Ascending aorta (tissue), 2 donors: ENCODE results near the gene ANKRD33B. TPM values are rescaled to one million over a fixed set of nuclear protein-coding genes. Genes with fewer than 3 reads are reported as not detected.

ENCODE experiments used
- DNase-seq, 2 donors: peaks; one replicate each; pipeline ENCODE4 v3.0.0-alpha.2; 2019; ENCODE audit warnings: low spot score in 2 of 2
- H3K27ac ChIP-seq, 2 donors: fragments of 200-600 bp; sonication (generic); one replicate each; pipeline ENCODE4 v1.5.1; 2016 to 2017; ENCODE audit warnings: mild to moderate bottlenecking in 1 of 2
- H3K27me3 ChIP-seq: fragments of 200-600 bp; sonication (generic); one replicate; pipeline ENCODE4 v1.5.1; 2017
- H3K36me3 ChIP-seq, 2 donors: fragments of 200-600 bp; sonication (generic); one replicate each; pipeline ENCODE4 v1.5.1; 2016
- H3K4me1 ChIP-seq, 2 donors: fragments of 200-600 bp; sonication (generic); one replicate each; pipeline ENCODE4 v1.5.1; 2016 to 2017; ENCODE audit warnings: mild to moderate bottlenecking in 1 of 2
- H3K4me3 ChIP-seq, 2 donors: fragments of 200-600 bp; sonication (generic); one replicate each; pipeline ENCODE4 v1.5.1; 2016 to 2017; ENCODE audit warnings: mild to moderate bottlenecking in 1 of 2
- H3K9me3 ChIP-seq, 2 donors: fragments of 200-600 bp; sonication (generic); one replicate each; pipeline ENCODE4 v1.5.1; 2016
- intact Hi-C: fragments of 100-400 bp; cut with DNase I; formaldehyde crosslinking; loops from one replicate; pipeline ENCODE4 v1.15.1; 2023
- total RNA-seq: library from RNA; depleted of rRNA; stranded (reverse); fragments of >200 nt; gene quantifications from one replicate; pipeline ENCODE4 v1.1.0, GENCODE V29; 2016
- TF ChIP-seq, protein P1 (sequence below), 3 experiments: fragments of 200-600 bp in 2 of 3; fragments of 450-650 bp in 1 of 3; sonication (generic) in 2 of 3; IDR thresholded peaks; one replicate each; pipeline ENCODE4 v1.5.1; 2016 to 2019; ENCODE audit warnings: antibody characterized with exemption in 3 of 3, mild to moderate bottlenecking in 1 of 3, moderate library complexity in 1 of 3

ANKRD33B gene
- total RNA-seq, 1 donor from 2014 or later, result 7.2 TPM

DNA sequence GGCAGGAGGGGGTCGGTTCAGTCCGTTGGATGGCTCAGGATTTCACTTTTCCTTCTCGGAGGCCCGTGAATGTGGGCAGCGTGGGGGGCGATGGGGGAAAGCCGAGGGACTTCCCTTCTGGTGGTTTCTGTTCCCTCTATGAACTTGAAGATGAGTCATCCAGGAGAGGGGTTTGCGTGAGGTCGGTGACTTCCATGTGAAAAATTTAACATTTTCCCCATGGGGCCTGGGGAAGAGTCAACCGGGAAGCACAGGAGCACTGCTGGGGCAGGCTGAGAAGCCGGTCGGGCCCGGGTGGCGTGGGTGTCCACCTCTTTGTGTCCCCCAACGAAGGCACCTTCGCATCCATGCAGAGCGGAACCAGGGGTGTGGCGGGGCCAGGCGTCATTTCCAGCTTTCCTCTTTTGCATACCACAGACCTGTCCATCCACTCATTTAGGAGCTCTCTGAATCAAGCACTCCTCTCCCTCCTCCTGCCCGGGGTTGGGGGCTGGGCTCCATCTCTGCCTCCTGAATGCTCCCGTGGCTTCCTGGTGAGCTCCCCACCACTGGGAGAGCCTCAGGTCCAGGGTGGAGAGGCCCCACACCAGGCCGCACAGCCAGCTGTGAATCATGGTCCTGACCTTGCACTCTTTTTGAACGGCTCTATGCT is 68.4 kb downstream of the ANKRD33B start:
- H3K36me3 ChIP-seq, result no peaks in the 10 kb centered on the region
- TF ChIP-seq, protein P1, sequence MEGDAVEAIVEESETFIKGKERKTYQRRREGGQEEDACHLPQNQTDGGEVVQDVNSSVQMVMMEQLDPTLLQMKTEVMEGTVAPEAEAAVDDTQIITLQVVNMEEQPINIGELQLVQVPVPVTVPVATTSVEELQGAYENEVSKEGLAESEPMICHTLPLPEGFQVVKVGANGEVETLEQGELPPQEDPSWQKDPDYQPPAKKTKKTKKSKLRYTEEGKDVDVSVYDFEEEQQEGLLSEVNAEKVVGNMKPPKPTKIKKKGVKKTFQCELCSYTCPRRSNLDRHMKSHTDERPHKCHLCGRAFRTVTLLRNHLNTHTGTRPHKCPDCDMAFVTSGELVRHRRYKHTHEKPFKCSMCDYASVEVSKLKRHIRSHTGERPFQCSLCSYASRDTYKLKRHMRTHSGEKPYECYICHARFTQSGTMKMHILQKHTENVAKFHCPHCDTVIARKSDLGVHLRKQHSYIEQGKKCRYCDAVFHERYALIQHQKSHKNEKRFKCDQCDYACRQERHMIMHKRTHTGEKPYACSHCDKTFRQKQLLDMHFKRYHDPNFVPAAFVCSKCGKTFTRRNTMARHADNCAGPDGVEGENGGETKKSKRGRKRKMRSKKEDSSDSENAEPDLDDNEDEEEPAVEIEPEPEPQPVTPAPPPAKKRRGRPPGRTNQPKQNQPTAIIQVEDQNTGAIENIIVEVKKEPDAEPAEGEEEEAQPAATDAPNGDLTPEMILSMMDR (IDR thresholded peaks at IDR 0.05), result no peak
- no peaks in the 10 kb centered on the region for H3K27me3 ChIP-seq
- H3K27ac ChIP-seq, result no peak overlapping the region
- H3K4me3 ChIP-seq, result no peak overlapping the region
- H3K4me1 ChIP-seq, result peaks cover 0 to 4% of the 10 kb centered on the region in 2 donors
- H3K9me3 ChIP-seq, result no peaks in the 10 kb centered on the region
- DNase-seq, result no peak
- intact Hi-C loops, result no loop called here

DNA sequence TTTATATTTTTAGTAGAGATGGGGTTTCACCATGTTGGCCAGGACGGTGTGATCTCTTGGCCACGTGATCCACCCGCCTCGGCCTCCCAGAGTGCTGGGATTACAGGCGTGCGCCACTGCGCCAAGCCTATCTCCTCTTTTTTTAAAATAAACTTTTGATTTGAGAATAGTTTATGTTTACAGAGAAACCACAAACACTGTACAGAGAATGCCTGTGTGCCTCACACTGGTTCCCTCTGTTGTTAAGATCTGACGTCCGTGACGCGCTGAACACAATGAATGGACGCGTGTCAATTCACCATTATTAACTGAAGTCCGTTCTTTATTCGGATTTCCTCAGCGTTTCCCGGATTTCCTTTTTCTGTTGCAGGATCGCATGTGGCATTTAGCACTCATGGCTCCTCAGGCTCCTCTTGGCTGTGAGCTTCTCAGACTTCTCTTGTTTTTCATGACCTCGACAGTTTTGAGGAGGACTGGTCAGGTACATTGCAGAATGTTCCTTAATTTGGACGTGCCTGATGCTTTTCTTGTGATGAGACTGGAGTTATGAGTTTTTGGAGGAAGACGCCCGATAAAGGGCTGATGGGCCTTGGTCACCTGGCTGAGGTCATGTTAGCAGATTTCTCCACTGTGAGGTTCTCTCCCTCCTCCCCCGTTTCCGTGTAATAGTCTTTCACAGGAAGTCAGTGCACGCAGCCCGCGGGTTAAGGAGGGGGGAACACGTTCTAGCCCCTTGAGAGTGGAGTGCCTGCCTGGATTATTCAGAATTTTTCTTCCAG is 69.6 kb downstream of the ANKRD33B start:
- TF ChIP-seq, protein P1 (IDR thresholded peaks at IDR 0.05), result no peak

DNA sequence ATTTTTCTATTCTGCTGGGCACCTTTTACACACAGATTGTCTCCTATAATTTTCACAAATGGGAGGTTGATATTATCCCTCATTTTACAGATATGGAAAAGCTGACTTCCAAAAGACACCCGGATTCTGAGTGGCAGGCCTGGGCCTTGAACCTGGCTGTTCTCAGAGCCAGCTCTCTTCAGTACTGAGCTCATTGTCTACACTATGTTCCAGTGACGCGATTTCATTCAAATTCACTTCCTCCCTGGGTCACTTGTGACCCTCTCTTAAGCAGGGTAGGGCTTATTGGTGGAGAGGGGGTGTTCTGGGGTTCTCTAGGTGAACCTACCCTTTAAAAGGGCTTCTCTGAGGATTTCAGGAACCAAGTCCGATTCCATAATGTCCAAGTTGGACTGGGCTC is 70.2 kb downstream of the ANKRD33B start:
- no peak overlapping the region for H3K27ac ChIP-seq
- no peaks in the 10 kb centered on the region for H3K27me3 ChIP-seq
- intact Hi-C loops, result no loop called here

More for the DNA sequence above, 69.6 kb downstream of the ANKRD33B start:
- Histone ChIP-seq H3K4me1 (no peaks in the 10 kb centered on the region), H3K4me3 (no peak overlapping the region), H3K27me3 (no peaks in the 10 kb centered on the region), H3K36me3 (no peaks in the 10 kb centered on the region), H3K9me3 (no peaks in the 10 kb centered on the region), H3K27ac (no peak overlapping the region)
- intact Hi-C loops, result no loop called here
- DNase-seq, result no peak

DNA sequence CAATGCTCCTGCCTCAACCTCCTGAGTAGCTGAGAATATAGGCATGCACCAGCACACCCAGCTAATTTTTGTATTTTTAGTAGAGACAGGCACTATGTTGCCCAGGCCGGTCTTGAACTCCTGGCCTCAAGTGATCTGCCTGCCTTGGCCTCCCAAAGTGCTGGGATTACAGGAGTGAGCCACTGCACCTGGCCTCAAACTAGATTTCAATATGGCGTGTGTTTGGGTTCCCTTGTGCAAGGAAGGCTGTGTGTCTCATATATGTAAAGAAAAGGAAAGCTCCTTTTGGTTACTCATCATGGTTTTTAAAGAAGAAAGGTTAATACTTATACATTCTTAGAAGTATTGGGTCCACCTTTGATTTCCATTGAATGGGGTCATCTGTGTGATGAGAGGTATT is 70.7 kb downstream of the ANKRD33B start:
- Histone ChIP-seq H3K9me3 (no peaks in the 10 kb centered on the region), H3K36me3 (no peaks in the 10 kb centered on the region), H3K27me3 (no peaks in the 10 kb centered on the region), H3K27ac (no peak overlapping the region), H3K4me1 (no peaks in the 10 kb centered on the region), H3K4me3 (no peak overlapping the region)
- intact Hi-C loops, result no loop called here
- DNase-seq, result no peak
- TF ChIP-seq, protein P1 (IDR thresholded peaks at IDR 0.05), result no peak

More for the DNA sequence above, 70.2 kb downstream of the ANKRD33B start:
- no peak for DNase-seq
- Histone ChIP-seq H3K4me1 (no peaks in the 10 kb centered on the region), H3K9me3 (no peaks in the 10 kb centered on the region), H3K36me3 (no peaks in the 10 kb centered on the region), H3K4me3 (no peak overlapping the region)
- TF ChIP-seq, protein P1 (IDR thresholded peaks at IDR 0.05), result no peak

DNA sequence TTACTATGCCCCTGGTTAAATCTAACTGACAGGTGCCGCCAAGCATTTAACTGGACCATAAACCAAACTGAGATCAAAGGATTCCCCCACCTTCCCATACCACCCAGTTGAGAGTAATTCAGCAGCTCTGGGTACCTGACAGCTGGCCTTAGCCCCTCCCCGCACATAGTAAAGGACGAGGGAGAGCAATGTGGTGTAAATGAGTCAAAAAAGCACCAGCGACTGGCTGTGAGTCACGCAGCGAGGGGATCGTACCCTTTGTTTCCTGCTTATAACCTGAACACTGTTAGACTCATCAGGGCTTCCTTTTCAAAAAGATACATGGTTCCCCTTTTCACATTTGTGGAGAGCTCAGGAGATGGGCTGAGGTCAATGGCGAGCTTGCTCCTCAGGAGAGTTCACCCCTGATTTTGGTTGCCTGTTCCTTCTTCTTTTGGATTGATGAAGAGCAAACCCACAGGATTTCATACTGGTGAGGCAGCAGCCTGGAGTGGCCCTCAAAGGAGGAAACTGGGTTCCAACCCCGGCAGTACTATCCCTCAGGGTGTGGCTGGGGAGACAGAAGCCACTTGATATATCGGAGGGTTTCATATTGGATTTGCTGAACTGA is 71.5 kb downstream of the ANKRD33B start:
- intact Hi-C loops, result no loop called here
- H3K4me3 ChIP-seq, result no peak overlapping the region
- TF ChIP-seq, protein P1 (IDR thresholded peaks at IDR 0.05), result no peak
- H3K27me3 ChIP-seq, result no peaks in the 10 kb centered on the region
- no peaks in the 10 kb centered on the region for H3K4me1 ChIP-seq
- H3K27ac ChIP-seq, result no peak overlapping the region
- H3K9me3 ChIP-seq, result no peaks in the 10 kb centered on the region
- DNase-seq, result no peak
- no peaks in the 10 kb centered on the region for H3K36me3 ChIP-seq
